GM21737 (cell line): ENCODE data around the gene COL19A1.

Source experiments
- ATAC-seq: cut with Tn5 transposase; IDR thresholded peaks from one replicate; pipeline ENCODE4 v1.9.1; 2021; ENCODE audit warnings: mild to moderate bottlenecking, moderate library complexity; ENCODE audit not compliant: unreplicated experiment

Gene COL19A1

DNA sequence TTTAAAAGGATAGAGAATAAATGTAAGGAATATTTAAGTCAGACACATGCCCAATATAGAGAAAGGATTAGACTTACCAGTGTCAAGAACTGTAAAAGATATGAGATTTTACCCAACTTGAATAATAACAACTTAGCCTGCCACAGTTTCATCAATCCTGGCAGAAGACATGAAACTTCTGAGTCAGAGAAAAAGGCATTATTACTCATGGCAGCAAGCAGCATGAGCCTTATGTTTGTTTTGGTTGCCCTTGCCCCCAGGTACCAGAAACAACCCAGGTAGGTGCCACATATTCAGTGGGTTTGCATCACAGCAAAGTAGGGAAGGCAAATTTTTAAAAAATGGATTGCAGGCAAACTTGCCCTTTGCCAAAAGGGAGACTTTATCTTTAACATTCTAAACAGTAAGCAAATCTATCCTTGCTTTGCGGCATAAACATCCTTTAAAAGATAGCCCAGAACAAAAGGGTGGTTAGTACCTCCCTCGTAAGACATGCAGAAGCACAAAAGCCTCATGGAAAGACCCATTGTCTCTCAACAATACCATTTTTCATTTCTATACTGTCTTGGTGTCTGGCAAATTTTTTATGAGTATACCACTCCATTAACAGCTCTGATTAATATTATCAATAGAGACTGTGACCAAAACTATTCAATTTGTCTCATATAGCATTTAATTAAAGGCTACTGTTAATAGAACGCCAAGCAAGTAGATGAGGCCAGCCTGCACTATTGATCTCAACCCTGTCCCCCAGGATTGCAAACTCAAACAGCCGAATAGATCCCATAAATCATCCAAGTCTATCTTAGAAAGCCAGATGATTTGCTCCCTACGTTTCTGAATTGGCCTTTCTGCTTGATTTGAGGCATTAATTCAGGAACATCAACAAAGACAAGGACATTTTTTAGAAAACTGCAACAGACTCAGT is 185.1 kb downstream of the COL19A1 start:
- no peak for ATAC-seq

GRCh38 chr6:70059039-70059719 is 192.8 kb downstream of the COL19A1 start:
- no peak for ATAC-seq

- ATAC-seq, result no peak
Measured at GRCh38 chr6:70060680-70061079, 194.3 kb downstream of the COL19A1 start.

DNA sequence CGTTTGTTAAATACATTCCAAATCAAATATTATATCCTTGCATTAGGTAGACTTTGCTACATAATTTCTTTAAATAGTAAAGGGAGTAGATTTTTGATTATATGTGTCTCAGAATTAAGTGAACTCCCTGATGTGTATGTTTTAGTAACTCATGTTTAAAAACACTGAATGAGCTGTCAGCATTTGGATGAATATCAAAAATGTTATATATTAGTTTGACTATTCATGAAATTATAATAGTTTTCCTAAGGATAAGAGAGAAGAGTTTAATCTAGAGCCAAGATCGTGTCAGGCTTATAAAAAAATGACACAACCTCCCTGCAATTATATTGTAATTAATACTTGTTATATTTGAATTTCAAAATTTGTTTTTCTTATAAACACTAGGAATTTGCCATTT is 195.2 kb downstream of the COL19A1 start:
- no peak for ATAC-seq

GRCh38 chr6:70062010-70062409 is 195.7 kb downstream of the COL19A1 start:
- ATAC-seq, result no peak

DNA sequence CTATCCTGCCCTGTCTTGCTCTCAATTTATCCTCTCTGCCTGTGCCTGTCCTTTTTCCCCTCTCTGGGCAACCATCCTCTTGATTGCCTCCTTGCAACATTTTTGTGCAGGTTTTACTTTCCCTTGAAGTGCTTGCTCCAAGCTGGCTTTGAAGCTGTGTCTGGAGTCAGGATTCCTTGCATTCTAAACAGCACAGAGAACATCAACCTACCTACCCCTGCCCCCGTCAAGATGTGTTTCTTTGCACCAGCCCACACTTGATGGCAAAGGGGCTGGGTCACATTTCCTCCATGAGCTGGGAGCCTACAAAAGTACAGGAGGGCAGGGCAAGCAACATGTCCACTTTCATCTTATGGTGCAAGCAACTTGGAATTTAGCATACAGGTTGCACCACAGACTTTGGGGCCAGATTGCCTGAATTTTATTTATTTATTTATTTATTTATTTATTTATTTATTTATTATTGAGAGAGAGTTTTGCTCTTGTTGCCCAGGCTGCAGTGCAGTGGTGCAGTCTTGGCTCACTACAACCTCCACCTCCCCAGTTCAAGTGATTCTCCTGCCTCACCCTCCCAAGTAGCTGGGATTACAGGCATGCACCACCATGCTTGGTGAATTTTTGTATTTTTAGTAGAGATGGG is 206.3 kb downstream of the COL19A1 start:
- no peak for ATAC-seq

DNA sequence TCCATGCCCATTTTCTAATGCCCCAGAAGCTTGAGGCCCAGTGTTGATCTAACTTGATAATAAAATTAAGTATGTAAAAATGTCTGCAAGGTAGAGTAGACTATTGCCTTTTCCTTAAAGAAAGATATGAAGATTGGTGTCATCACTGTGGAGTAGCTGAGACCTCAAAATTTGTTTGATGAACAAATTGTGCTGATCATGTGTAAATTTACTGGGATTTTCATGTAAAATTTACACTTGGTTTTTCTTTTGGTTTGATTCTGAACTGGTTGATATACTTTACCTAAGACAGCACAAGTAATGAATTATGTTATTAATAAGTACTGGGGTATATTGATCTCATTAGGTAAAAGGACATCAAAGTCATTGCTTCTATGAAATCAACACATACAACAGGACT is 207.3 kb downstream of the COL19A1 start:
- no peak for ATAC-seq

DNA sequence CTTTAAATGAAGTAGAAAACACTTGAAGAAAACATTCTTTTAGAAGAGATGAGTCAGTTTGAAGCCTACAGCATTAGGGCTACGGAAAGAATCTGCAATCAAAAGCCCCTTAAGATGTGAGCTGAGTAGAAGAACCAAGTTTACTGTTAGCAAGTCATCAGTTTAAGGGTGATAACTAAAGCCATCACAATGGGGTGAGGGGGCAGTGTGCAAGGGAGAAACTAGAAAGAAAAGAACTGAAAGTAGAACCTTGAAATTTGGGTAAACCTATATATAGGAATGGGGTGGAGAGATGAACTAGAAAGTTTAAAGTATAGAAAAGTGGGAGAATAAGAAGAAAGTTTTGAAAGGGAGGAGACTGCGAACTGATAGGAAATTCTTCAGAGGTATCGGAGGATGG is 212.9 kb downstream of the COL19A1 start:
- ATAC-seq, result no peak

- no peak for ATAC-seq
Measured at GRCh38 chr6:70080443-70081070, 214.2 kb downstream of the COL19A1 start.

DNA sequence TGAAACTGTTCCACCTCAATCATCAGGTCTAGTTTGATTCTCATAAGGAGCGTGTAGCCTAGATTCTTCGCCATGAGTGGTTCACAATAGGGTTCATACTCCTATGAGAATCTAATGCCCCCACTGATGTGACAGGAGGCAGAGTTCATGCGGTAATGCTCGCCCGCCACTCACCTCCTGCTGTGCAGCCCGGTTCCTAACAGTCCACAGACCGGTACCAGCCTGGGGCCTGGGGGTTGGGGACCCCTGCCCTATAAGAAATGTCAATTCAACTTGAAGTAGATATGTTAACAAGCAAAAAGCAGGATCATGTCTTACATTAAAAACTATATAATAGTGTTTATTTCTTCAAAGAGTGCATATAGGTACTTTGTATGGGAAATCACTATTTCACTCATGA is 216.5 kb downstream of the COL19A1 start:
- no peak for ATAC-seq

DNA sequence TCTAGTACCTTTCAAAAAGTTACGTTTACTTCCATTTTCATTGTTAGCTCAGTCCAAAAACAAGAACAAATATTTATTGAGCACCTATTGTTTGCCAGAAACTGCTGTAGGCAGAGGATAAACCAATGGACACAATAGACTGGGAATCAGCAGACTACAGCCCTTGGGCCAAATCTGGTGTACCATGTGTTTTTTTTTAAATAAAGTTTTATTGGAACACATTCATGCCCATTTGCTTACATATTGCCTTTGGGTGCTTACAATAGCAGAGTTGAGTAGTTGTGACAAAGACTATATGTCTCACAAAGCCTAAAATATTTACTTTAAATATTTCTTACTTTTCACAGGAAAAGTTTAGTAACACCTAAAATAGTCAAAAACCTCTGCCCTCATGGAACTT is 220.4 kb downstream of the COL19A1 start:
- ATAC-seq, result no peak

- ATAC-seq, result no peak
Measured at GRCh38 chr6:70094156-70094555, 227.8 kb downstream of the COL19A1 start.

DNA sequence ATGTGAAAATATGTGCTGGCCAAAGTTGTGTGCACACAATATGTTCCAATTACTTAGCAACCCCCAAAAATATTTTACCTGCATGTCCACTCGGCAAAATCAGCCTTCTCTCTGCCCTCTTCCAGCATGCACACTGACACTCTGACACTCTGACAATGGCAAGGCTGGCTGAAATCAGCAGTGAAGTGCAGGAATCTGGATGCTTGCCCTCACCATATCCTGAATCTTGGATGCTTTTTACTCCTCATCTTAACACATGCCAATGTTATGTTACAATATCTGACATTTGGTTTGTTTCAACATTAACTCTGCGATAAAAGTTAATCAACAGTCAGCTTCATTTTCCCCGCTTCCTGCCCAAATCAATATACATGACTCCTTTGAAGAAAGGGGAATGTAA is 233.4 kb downstream of the COL19A1 start:
- ATAC-seq, result no peak

GRCh38 chr6:70103798-70104197 is 237.4 kb downstream of the COL19A1 start:
- ATAC-seq, result no peak

- no peak for ATAC-seq
Measured at GRCh38 chr6:70107852-70108629, 241.7 kb downstream of the COL19A1 start.

DNA sequence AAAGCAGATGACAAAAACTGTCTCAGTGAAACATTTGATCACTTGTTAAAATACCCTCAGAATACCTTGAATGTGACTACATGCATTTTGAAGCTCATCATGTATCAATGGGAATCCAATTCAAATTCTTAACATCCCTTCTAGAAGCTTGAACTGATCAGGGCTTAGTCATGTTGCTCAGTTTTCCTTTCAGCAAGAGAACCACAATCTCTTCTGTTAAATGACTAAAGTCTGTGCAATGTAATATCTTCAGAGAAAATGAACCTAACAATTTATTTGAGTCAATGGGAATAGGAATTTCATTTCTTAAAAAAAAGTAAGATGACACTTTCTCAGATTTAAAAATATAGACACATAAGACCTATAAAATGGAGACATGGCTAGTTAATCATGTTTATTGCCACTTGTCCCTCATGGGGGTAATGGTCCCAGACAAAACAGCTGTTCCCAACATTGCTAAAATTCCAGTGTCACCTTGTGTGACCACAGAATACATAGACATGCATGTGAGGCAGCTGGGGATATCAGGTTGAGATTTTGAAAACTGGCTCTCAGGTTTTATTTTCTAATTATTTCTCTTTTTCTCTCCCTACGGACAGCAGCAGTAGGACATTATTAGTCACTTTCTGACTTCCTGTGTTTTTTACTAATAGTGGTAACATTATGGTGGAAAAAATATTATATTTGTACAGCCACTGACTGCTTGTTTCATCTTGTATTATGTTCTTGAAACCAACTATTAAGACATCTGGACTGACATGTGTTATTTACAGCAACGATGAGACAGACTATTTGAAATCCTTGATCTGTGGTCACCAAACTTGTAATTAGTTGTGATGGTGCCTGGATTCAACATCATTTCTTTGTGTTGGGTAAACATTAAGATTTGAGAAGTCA is 244.0 kb downstream of the COL19A1 start:
- no peak for ATAC-seq

GRCh38 chr6:70111737-70112136 is 245.4 kb downstream of the COL19A1 start:
- ATAC-seq, result no peak

DNA sequence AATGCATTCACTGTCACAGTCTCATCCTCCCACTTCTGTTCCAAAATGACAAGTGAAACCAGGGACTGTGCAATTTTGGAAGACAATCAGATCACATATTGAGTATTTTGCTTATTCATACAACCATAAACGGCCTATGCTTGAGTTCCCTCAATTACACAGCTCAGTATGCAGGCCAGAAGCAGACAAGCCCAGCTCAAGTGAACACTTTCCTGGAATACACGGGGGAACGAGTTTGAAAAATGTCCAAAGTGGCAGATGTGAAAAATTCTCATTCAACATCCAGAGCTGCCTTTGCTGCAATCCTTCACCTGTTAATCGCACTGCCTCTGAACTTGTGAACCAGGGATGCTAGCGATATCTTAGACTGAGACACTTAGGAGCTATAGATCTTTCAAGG is 246.4 kb downstream of the COL19A1 start:
- ATAC-seq, result no peak

DNA sequence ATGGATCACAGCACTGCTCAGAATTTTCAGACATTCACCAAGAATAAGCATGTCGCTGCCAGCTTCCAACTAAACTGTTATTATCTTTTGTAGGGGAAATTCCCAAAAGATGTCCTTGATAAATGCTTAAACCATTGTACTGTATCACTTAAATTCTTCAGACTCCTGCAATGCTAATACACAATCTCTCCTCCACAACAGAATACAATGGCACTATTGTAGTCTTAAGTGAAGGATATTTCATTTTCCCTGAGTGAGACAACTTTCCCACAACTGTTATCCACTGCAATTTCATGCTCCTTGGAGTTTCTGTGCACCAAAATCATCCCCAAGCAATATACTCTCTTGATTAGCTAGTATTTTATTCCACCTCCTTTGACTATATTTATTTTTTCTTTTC is 246.8 kb downstream of the COL19A1 start:
- ATAC-seq, result no peak

- ATAC-seq, result no peak
Measured at GRCh38 chr6:70118670-70119069, 252.3 kb downstream of the COL19A1 start.
